Neural cell (in vitro differentiated cells): ENCODE measurements around the gene KRTAP10-2. TPM values are rescaled to one million over a fixed set of nuclear protein-coding genes. Genes with fewer than 3 reads are reported as not detected.

Experiments used
- H2AFZ ChIP-seq: fragments of 200-600, 300-800 bp; sonication (generic), shearing (Covaris generic); 2 replicates; pipeline ENCODE4 v1.6.0; 2014; ENCODE audit warnings: low read depth, mild to moderate bottlenecking, antibody characterized with exemption, low read length, moderate library complexity
- H3F3A ChIP-seq: fragments of 200-600 bp; shearing (Covaris generic); 2 replicates; pipeline ENCODE4 v1.6.1; 2016; ENCODE audit warnings: mild to moderate bottlenecking, moderate library complexity, mixed read lengths, antibody characterized with exemption, low read length; ENCODE audit not compliant: insufficient read depth, poor library complexity, severe bottlenecking
- H3K27ac ChIP-seq: fragments of 200-600, 300-800 bp; sonication (generic), shearing (Covaris generic); 2 replicates; pipeline ENCODE4 v1.5.1; 2014; ENCODE audit warnings: mild to moderate bottlenecking, low read length, moderate library complexity
- H3K27me3 ChIP-seq: fragments of 300-800, 200-600 bp; sonication (generic), shearing (Covaris generic); 2 replicates; pipeline ENCODE4 v1.6.0; 2014; ENCODE audit warnings: mild to moderate bottlenecking, low read depth, low read length, moderate library complexity; ENCODE audit not compliant: insufficient read depth
- H3K36me3 ChIP-seq: fragments of 300-800, 200-600 bp; sonication (generic), shearing (Covaris generic); 2 replicates; pipeline ENCODE4 v1.5.1; 2014; ENCODE audit warnings: mild to moderate bottlenecking, antibody characterized with exemption, low read length, moderate library complexity; ENCODE audit not compliant: insufficient read depth
- H3K4me2 ChIP-seq: fragments of 300-800, 200-600 bp; sonication (generic), shearing (Covaris generic); 2 replicates; pipeline ENCODE4 v1.6.0; 2014; ENCODE audit warnings: mild to moderate bottlenecking, low read length
- H3K4me3 ChIP-seq: fragments of 300-800, 200-600 bp; sonication (generic), shearing (Covaris generic); 2 replicates; pipeline ENCODE4 v1.5.1; 2014; ENCODE audit warnings: mild to moderate bottlenecking, low read length, moderate library complexity
- H3K79me2 ChIP-seq: fragments of 200-600 bp; shearing (Covaris generic); replicated peaks from 2 replicates; pipeline ENCODE4 v1.6.0; 2014; ENCODE audit warnings: mild to moderate bottlenecking, low read length, moderate library complexity; ENCODE audit not compliant: insufficient read depth
- H3K9ac ChIP-seq: fragments of 300-800, 200-600 bp; sonication (generic), shearing (Covaris generic); 2 replicates; pipeline ENCODE4 v1.6.1; 2016; ENCODE audit warnings: mild to moderate bottlenecking, low read length, mixed read lengths
- H3K9me2 ChIP-seq: fragments of 200-600 bp; shearing (Covaris generic); 2 replicates; pipeline ENCODE4 v1.6.1; 2016; ENCODE audit warnings: mild to moderate bottlenecking, low read length, mixed read lengths; ENCODE audit not compliant: insufficient read depth
- H3K9me3 ChIP-seq: fragments of 200-600, 300-800 bp; sonication (generic), shearing (Covaris generic); 2 replicates; pipeline ENCODE4 v1.6.1; 2016; ENCODE audit warnings: mild to moderate bottlenecking, mixed run types, low read length, moderate library complexity, mixed read lengths
- H4K20me1 ChIP-seq: fragments of 200-600 bp; shearing (Covaris generic); 2 replicates; pipeline ENCODE4 v1.6.1; 2016; ENCODE audit warnings: mild to moderate bottlenecking, mixed run types; ENCODE audit not compliant: insufficient read depth
- EP300 ChIP-seq: fragments of 450-650 bp; conservative IDR thresholded peaks from 2 replicates; pipeline ENCODE4 v1.6.1; 2014; ENCODE audit warnings: antibody characterized with exemption, mild to moderate bottlenecking, moderate library complexity; ENCODE audit not compliant: poor library complexity, severe bottlenecking
- EZH2 ChIP-seq: fragments of 200-600, 300-800 bp; shearing (Covaris generic), sonication (generic); IDR thresholded peaks from 2 replicates; pipeline ENCODE4 v1.6.1; 2014; ENCODE audit warnings: antibody characterized with exemption, low read length, borderline replicate concordance, mild to moderate bottlenecking; ENCODE audit not compliant: insufficient read depth, poor library complexity, severe bottlenecking
- MXI1 ChIP-seq: fragments of 450-650 bp; conservative IDR thresholded peaks from 2 replicates; pipeline ENCODE4 v1.6.1; 2014; ENCODE audit warnings: antibody characterized with exemption, mild to moderate bottlenecking; ENCODE audit not compliant: poor library complexity, severe bottlenecking
- POLR2AphosphoS5 ChIP-seq: IDR thresholded peaks from 2 replicates; pipeline ENCODE4 v1.6.1; 2012
- RAD21 ChIP-seq: fragments of 450-650 bp; conservative IDR thresholded peaks from 2 replicates; pipeline ENCODE4 v1.6.1; 2014; ENCODE audit warnings: antibody characterized with exemption, mild to moderate bottlenecking, moderate library complexity
- SMC3 ChIP-seq: fragments of 450-650 bp; conservative IDR thresholded peaks from 2 replicates; pipeline ENCODE4 v1.6.1; 2014; ENCODE audit warnings: antibody characterized with exemption, mild to moderate bottlenecking, moderate library complexity; ENCODE audit not compliant: poor library complexity
- TAF1 ChIP-seq: IDR thresholded peaks from 2 replicates; pipeline ENCODE4 v1.6.1; 2012; ENCODE audit warnings: low read depth
- polyA plus RNA-seq: library from polyadenylated mRNA; depleted of rRNA; stranded (reverse); fragments of >200 nt; gene quantifications from 2 replicates; pipeline ENCODE4 v1.2.3, GENCODE V29; 2014
- TF ChIP-seq, protein P1 (sequence below): IDR thresholded peaks from 2 replicates; pipeline ENCODE4 v1.6.1; 2012; ENCODE audit warnings: borderline replicate concordance
- TF ChIP-seq, protein P2 (sequence below): fragments of 450-650 bp; IDR thresholded peaks from 2 replicates; pipeline ENCODE4 v1.5.1; 2014; ENCODE audit warnings: antibody characterized with exemption, mild to moderate bottlenecking, moderate library complexity; ENCODE audit not compliant: poor library complexity, severe bottlenecking

Gene KRTAP10-2
- polyA plus RNA-seq, 1 donor from 2014 or later: not detected

DNA sequence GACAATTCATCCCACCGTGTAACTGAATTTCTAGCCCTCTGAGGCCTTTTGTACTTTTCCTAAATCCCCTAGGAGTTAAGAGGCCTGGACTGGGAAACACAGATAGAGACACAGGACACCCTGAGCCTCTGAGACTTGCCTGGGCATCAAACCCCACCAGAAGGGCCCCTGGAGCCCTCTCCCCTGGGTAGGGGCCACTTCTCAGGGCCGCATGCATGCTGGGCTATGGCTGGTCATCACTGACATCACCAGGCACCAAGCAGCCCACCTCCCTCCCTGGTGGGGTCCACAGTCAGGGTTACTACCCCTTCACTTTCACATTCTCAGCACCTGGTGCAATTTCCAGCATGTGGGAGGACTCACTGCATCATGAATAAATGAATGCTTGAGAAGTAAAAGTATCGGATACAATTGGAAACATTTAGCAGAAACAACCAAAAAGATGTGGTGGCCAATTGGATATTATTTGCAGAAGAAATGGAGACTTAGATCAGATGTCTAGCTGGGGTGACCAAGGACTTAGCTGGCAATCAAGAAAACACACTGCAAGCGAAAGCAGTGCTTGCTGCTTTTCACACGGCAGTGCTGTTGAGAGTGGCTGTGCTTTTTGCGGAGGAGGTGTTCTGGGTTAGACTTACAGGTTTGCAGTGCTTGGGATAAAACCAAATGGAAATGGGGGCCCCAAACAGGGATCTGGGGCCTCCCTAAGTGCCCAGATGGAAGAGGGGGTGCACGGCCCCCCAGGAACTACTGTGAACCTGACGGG, 48.1 kb upstream of the KRTAP10-2 start:
- no peaks in the 10 kb centered on the region for H3K9me2 ChIP-seq
- H3K36me3 ChIP-seq: no peaks in the 10 kb centered on the region
- H2AFZ ChIP-seq: no peak overlapping the region
- H3K79me2 ChIP-seq: no peaks in the 10 kb centered on the region
- no peak overlapping the region for H3K4me2 ChIP-seq
- H3K27me3 ChIP-seq: no peaks in the 10 kb centered on the region
- no peaks in the 10 kb centered on the region for H4K20me1 ChIP-seq
- H3K9ac ChIP-seq: no peak overlapping the region
- H3K9me3 ChIP-seq: peaks cover 4% of the 10 kb centered on the region
- no peaks in the 10 kb centered on the region for H3F3A ChIP-seq
- no peak overlapping the region for H3K4me3 ChIP-seq
- no peak for TF ChIP-seq SMC3
- no peak for TF ChIP-seq EZH2
- TF ChIP-seq, protein P1, sequence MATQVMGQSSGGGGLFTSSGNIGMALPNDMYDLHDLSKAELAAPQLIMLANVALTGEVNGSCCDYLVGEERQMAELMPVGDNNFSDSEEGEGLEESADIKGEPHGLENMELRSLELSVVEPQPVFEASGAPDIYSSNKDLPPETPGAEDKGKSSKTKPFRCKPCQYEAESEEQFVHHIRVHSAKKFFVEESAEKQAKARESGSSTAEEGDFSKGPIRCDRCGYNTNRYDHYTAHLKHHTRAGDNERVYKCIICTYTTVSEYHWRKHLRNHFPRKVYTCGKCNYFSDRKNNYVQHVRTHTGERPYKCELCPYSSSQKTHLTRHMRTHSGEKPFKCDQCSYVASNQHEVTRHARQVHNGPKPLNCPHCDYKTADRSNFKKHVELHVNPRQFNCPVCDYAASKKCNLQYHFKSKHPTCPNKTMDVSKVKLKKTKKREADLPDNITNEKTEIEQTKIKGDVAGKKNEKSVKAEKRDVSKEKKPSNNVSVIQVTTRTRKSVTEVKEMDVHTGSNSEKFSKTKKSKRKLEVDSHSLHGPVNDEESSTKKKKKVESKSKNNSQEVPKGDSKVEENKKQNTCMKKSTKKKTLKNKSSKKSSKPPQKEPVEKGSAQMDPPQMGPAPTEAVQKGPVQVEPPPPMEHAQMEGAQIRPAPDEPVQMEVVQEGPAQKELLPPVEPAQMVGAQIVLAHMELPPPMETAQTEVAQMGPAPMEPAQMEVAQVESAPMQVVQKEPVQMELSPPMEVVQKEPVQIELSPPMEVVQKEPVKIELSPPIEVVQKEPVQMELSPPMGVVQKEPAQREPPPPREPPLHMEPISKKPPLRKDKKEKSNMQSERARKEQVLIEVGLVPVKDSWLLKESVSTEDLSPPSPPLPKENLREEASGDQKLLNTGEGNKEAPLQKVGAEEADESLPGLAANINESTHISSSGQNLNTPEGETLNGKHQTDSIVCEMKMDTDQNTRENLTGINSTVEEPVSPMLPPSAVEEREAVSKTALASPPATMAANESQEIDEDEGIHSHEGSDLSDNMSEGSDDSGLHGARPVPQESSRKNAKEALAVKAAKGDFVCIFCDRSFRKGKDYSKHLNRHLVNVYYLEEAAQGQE: no peak
- H3K27ac ChIP-seq: no peak overlapping the region

DNA sequence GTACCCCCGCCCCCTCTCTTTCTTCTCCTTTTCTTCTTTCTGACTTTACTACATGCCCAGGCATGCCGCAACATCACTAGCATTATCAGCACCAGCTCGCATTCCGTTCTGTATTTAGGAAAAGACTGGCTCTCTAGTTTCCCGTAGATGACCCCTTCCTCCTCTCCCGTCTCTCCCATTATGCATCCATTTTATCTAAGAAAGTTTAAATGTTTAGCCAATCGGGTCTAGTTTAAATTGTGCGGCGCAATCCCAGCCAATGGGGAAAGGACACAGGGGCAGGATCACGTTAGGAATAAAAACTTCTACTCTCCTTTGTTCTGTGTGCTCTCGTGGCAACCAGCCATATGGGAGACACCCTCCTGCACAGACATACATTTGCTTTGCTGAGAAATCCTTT, 46.8 kb upstream of the KRTAP10-2 start:
- Histone ChIP-seq H3K79me2 (no peaks in the 10 kb centered on the region), H3K4me3 (no peak overlapping the region), H4K20me1 (no peaks in the 10 kb centered on the region), H3K9ac (no peak overlapping the region), H3K27me3 (no peaks in the 10 kb centered on the region), H3K4me2 (no peak overlapping the region), H3K9me3 (no peaks in the 10 kb centered on the region), H3K27ac (no peak overlapping the region), H3F3A (no peaks in the 10 kb centered on the region), H3K36me3 (no peaks in the 10 kb centered on the region), H3K9me2 (no peaks in the 10 kb centered on the region), H2AFZ (no peak overlapping the region)
- no peak for TF ChIP-seq SMC3
- TF ChIP-seq, protein P2, sequence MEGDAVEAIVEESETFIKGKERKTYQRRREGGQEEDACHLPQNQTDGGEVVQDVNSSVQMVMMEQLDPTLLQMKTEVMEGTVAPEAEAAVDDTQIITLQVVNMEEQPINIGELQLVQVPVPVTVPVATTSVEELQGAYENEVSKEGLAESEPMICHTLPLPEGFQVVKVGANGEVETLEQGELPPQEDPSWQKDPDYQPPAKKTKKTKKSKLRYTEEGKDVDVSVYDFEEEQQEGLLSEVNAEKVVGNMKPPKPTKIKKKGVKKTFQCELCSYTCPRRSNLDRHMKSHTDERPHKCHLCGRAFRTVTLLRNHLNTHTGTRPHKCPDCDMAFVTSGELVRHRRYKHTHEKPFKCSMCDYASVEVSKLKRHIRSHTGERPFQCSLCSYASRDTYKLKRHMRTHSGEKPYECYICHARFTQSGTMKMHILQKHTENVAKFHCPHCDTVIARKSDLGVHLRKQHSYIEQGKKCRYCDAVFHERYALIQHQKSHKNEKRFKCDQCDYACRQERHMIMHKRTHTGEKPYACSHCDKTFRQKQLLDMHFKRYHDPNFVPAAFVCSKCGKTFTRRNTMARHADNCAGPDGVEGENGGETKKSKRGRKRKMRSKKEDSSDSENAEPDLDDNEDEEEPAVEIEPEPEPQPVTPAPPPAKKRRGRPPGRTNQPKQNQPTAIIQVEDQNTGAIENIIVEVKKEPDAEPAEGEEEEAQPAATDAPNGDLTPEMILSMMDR: no peak
- TF ChIP-seq RAD21: no peak
- TF ChIP-seq EZH2: no peak
- TF ChIP-seq EP300: no peak

DNA sequence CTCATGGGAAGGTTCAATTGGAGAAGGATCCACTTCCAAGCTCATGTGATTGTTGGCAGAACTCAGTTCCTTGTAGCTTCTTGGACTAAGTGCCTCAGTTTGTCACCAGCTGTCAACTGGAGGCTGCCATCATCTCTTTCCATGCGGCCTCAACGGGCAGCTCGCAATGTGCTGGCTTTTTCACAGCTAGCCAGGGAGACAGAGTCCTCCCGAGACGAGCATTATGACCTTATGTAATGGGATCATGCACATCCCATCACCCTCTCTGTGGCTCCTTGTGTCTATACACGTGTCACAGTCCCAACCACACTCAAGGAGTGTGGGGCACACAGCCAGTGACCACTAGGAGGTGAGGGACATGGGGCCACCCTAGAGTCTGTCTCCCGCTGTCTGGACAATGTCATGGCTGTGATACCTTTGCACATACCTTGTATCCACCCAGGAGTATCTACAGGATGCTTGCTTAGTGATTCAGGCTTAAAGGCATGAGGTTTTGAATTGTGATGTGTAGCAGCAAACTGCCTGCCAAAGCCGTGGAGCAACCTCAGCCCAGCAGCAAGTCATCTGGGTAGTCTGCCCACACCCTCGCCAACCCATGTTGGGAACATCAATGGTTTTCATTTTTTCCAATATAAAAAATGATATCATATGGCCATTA, 44.9 kb upstream of the KRTAP10-2 start:
- no peaks in the 10 kb centered on the region for H3K27me3 ChIP-seq
- H2AFZ ChIP-seq: no peak overlapping the region
- H3K79me2 ChIP-seq: no peaks in the 10 kb centered on the region
- no peaks in the 10 kb centered on the region for H3K36me3 ChIP-seq
- no peak overlapping the region for H3K4me2 ChIP-seq
- H3K9me2 ChIP-seq: no peaks in the 10 kb centered on the region
- H3F3A ChIP-seq: no peaks in the 10 kb centered on the region
- no peaks in the 10 kb centered on the region for H4K20me1 ChIP-seq
- no peaks in the 10 kb centered on the region for H3K9me3 ChIP-seq
- no peak overlapping the region for H3K27ac ChIP-seq
- no peak overlapping the region for H3K9ac ChIP-seq
- no peak overlapping the region for H3K4me3 ChIP-seq
- TF ChIP-seq POLR2AphosphoS5 (no peak), MXI1 (no peak), RAD21 (no peak), TAF1 (no peak), EP300 (no peak), EZH2 (no peak)
- TF ChIP-seq, protein P1: no peak
- TF ChIP-seq, protein P2: no peak
